IPS-18c (cell line): ENCODE data around the gene AJM1.

Source experiments
- H3K4me3 ChIP-seq: 2 replicates; pipeline ENCODE4 v1.7.0; 2013; ENCODE audit warnings: low read depth, mild to moderate bottlenecking, low read length, moderate library complexity; ENCODE audit not compliant: insufficient read depth
- H3K9me3 ChIP-seq: one replicate; pipeline ENCODE4 v1.6.1; 2013; ENCODE audit warnings: mild to moderate bottlenecking, low read length, moderate library complexity; ENCODE audit not compliant: control insufficient read depth, insufficient read depth

AJM1 gene

GRCh38 chr9:136806067-136806466, 36.2 kb upstream of the AJM1 start:
- no peak overlapping the region for H3K4me3 ChIP-seq
- H3K9me3 ChIP-seq = no peaks in the 10 kb centered on the region

- H3K4me3 ChIP-seq = peak overlapping the region; percentile 86
- H3K9me3 ChIP-seq = no peaks in the 10 kb centered on the region
Measured at GRCh38 chr9:136806631-136807201, 35.6 kb upstream of the AJM1 start.

- H3K4me3 ChIP-seq = peak within 1 kb of the TSS; percentile 92
- no peaks in the 10 kb centered on the region for H3K9me3 ChIP-seq
Measured at GRCh38 chr9:136807281-136808074, 34.8 kb upstream of the AJM1 start, which contains the start of gene RABL6. RABL6 (plus strand) TSS chr9:136807948; CDS start chr9:136808197, 249 bp downstream.

DNA sequence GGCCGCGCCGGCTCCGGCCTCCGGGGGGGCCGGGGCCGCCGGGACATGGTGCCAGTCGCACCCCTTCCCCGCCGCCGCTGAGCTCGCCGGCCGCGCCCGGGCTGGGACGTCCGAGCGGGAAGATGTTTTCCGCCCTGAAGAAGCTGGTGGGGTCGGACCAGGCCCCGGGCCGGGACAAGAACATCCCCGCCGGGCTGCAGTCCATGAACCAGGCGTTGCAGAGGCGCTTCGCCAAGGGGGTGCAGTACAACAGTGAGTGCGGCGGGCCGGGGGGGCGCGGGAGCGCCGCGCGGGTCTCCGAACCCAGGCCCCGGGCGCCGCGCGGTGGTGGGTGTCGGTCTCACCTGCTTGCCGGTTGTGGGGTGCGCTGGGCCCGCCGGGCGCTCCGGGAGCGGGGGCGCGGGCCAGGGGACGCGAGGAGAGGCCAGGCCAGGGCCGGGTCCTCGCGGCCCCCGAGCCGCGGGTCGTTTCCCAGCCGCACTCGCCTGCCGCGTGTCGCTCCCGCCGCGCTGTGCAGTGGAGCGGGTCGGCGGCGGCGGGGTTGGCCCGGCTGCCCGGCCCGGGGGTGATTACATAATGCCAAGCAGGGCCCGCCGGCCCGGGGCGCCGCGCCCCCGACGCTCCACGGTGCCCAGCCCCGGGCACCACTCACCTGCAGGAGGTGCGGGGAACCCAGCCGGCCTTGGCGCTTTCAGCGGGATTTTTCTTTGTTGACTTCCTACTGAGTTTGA, 34.0 kb upstream of the AJM1 start:
- no peaks in the 10 kb centered on the region for H3K9me3 ChIP-seq
- peak overlapping the region; percentile 92 for H3K4me3 ChIP-seq

DNA sequence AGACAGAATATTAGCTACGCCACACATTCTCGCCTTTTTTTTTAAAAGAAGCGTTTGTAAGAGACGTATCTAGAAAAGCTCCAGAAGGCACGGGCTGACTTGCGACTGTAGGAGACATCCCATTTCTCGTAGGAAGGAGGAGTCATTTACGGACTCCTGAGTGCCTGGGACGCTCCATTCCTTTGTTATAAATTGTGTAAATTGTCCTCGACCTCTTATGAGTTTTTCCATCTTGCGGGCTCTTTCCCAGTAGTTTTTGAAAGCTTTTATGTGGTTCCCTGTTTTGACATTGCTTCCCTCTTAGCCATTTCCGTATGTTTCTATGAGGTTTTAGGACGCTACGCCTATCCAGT, 33.5 kb upstream of the AJM1 start:
- no peaks in the 10 kb centered on the region for H3K9me3 ChIP-seq

DNA sequence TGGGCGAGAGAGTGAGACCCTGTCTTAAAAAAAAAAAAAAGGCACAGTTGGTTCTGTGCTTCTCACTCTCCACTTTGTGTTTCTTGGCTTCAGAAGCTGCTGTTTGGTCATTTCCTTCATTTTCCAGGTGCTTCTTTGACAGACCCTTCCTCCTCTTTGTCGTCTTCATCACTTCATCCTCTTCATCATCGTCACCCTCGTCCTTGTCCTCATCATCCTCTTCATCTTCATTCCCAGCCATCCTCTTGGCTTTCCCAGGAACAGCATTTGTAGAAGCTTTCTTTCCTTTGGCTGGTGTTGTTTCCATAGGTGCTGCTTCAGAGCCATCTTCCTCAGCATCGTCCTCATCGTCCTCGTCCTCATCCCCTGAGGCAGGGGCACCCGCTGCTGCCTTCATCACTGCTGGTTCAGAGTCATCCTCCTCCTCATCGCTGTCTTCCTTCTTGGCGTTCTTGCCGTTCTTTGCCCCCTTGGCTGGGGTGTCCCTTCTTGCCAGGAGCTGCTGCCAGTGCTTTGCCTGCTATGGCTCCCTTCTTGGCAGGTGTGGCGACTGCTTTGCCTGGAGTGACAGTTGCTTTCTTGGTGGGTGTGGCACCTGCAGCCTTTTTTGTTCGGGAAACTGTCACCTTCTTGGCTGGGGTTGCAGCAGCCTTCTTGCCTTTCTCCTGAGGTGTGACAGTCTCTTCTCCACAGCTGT, 27.4 kb upstream of the AJM1 start:
- H3K4me3 ChIP-seq = no peak overlapping the region
- no peaks in the 10 kb centered on the region for H3K9me3 ChIP-seq

More for the DNA sequence above, 33.5 kb upstream of the AJM1 start:
- peak overlapping the region; percentile 92 for H3K4me3 ChIP-seq

- H3K9me3 ChIP-seq = no peaks in the 10 kb centered on the region
- no peak overlapping the region for H3K4me3 ChIP-seq
Measured at GRCh38 chr9:136815422-136815782, 26.9 kb upstream of the AJM1 start.

- H3K4me3 ChIP-seq = peak overlapping the region; percentile 59
Measured at GRCh38 chr9:136820971-136821825, 21.1 kb upstream of the AJM1 start.

DNA sequence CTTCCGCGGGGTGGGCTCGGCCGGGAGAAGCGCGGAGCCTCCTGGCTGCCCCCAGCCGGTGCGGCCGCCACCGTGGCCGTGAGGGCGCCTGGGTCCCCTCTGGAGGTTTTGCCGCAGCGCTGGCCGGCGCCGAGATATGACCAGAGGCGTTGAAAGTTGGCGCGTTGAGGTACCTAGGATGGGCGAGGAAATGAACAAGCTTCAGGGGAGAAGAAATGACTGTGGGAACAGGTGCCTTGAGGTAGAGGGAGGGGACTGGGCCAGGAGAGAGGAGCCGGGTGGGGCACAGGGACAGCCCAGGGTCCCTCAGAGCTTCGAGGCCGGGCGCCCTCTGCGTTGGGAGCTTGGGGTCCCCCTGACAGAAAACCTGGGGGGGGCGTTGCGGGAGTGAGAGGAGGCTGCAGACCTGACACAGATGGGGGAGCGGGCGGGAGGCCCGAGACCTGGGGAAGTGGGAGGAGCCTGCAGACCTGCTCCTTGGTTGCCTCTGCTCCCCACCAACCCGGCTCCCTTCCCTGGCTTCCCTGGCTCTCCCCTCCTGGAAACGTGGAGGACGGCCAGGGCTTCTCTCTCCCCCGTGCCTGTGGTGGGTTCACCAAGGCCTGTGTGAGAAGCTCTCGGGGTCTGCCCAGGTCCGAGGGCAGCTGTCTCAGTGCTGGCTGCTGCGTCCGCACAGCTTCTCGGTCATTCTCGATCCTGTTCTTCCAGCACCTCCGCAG, 20.3 kb upstream of the AJM1 start:
- H3K4me3 ChIP-seq = peak overlapping the region; percentile 59; the same call in 1 of the 2 replicates
- no peaks in the 10 kb centered on the region for H3K9me3 ChIP-seq

More at GRCh38 chr9:136820971-136821825, 21.1 kb upstream of the AJM1 start:
- no peaks in the 10 kb centered on the region for H3K9me3 ChIP-seq

DNA sequence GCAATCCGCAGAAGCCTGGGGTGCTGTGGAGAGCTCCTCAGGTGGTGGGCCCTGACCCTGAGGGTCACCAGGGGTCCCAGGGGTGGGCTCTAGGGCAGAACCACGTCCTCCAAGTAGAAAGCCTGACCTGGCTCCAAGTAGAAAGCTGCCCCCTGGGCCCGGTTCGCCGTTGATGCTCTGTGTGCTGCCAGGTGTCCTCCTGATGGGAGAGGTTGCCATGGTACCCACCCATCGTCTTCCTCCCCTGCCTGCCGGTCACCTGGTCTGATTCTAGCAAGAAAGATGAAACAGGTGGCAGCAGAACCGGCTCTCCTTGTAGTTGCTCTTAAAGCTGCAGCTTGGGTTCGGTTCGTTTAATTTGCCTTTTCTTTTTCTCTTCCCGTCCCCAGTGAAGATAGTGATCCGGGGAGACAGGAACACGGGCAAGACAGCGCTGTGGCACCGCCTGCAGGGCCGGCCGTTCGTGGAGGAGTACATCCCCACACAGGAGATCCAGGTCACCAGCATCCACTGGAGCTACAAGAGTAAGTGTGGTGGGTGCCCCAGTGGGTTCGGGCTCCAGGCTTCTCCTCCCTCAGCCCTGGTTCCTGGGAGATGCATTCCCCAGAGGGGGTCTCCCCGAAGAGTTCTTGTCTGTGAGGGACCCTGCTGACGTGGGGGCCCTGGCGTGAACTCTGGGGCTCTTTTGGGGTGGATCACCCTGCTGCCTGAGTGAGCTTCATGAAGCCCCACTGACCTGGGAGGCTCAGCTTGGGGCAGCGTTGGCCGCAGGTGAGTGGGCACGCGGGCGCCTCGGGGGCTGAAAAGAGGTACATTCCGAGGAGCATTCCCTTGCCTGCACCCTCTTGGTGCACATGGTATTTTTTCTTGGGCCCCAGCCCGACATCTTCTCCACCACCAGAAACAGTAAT, 18.9 kb upstream of the AJM1 start:
- Histone ChIP-seq H3K9me3 (no peaks in the 10 kb centered on the region), H3K4me3 (no peak overlapping the region)

DNA sequence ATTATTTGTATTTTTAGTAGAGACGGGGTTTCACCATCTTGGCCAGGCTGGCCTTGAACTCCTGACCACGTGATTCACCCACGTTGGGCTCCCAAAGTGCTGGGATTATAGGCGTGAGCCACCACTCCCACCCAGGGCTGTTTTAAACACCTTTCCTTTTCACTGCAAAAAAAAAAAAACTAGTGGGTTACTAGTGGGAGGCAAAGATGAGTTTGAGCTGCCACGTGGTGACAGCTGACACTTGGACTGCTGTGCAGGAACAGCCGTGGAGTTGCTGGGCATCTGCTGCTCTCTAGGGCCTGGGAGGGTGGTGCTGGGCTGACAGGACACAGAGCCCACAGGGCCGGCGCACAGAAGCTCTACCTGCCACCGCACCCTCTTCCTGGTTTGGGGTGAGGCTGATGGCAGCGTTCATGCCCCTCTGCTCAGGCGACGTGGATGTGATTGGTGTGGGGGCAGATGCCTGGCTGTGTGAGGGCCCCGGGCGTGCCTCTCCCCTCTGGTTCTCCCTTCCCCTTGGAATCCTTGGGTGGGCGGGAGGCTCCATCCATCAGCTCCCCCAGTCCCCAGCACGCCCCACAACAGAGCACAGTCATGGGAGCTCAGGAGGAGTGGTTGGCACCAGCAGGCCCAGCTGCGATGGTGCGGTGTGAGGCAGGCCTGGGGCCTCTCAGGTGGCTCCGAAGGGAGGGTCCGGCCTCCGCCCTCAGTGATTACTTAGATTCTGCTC, 17.6 kb upstream of the AJM1 start:
- Histone ChIP-seq H3K4me3 (no peak overlapping the region), H3K9me3 (no peaks in the 10 kb centered on the region)

- no peaks in the 10 kb centered on the region for H3K9me3 ChIP-seq
- H3K4me3 ChIP-seq = no peak overlapping the region
Measured at GRCh38 chr9:136825295-136826187, 16.7 kb upstream of the AJM1 start.

GRCh38 chr9:136826188-136826541, 16.1 kb upstream of the AJM1 start:
- Histone ChIP-seq H3K9me3 (no peaks in the 10 kb centered on the region), H3K4me3 (no peak overlapping the region)
